GM12878 (cell line): ENCODE measurements around the gene ZFP36. TPM values are rescaled to one million over a fixed set of nuclear protein-coding genes. Genes with fewer than 3 reads are reported as not detected.

Source experiments
- ATAC-seq: fragments of 200-7000 bp; cut with Tn5 transposase; 3 replicates; pipeline ENCODE4 v1.9.1; 2020; ENCODE audit warnings: mild to moderate bottlenecking, moderate library complexity
- BruUV-seq: library from RNA; stranded (reverse); fragments of 400-500 nt; replicated peaks from 2 replicates; lab custom pipeline; 2021; lab: Mats Ljungman, UMichigan
- CTCF ChIA-PET: fragments of 300-600 bp; sonication (Branson Sonifier 250); formaldehyde crosslinking; extraction: SDS; loops from one replicate; lab custom pipeline; 2021; ENCODE audit warnings: inconsistent platforms; lab: Yijun Ruan, JAX
- POLR2A ChIA-PET: fragments of 350-600 bp; formaldehyde crosslinking; extraction: SDS; loops from one replicate; lab custom pipeline; 2021; ENCODE audit warnings: inconsistent platforms; lab: Charles Lee
- RAD21 ChIA-PET: fragments of 300-600 bp; sonication (Branson Sonifier 250); formaldehyde crosslinking; loops from one replicate; lab custom pipeline; 2023; ENCODE audit warnings: antibody characterized with exemption; ENCODE audit not compliant: unreplicated experiment; lab: Charles Lee
- SMC1A ChIA-PET: fragments of 300-600 bp; sonication (Branson Sonifier 250); formaldehyde crosslinking; loops from one replicate; lab custom pipeline; 2023; ENCODE audit not compliant: unreplicated experiment, uncharacterized antibody; lab: Charles Lee
- DNase-seq: peaks from one replicate; pipeline ENCODE4 v3.0.0-alpha.2; 2011; ENCODE audit warnings: low read depth, low spot score
- FAIRE-seq: peaks from 3 replicates; lab custom pipeline; 2011; peaks lifted over from hg19 to GRCh38; lab: Jason Lieb, UNC
- H2AFZ ChIP-seq: 2 replicates; pipeline ENCODE4 v1.6.0; 2011; ENCODE audit warnings: low read depth, low read length, control low read depth; ENCODE audit not compliant: control insufficient read depth
- H3K27ac ChIP-seq: 2 replicates; pipeline ENCODE4 v1.5.1; 2011; ENCODE audit warnings: control low read depth; ENCODE audit not compliant: control insufficient read depth, insufficient read depth
- H3K27me3 ChIP-seq, 2 experiments: replicated peaks in 1 of 2; 2 replicates each; pipeline versions ENCODE4 v1.6.0 to v1.6.1; 2011; ENCODE audit warnings: low read length in 1 of 2; ENCODE audit not compliant: control insufficient read depth in 2 of 2, insufficient read depth in 2 of 2
- H3K36me3 ChIP-seq, 2 experiments: 2 replicates each; pipeline ENCODE4 v1.5.1; 2011; ENCODE audit warnings: low read length in 1 of 2; ENCODE audit not compliant: control insufficient read depth in 2 of 2, insufficient read depth in 2 of 2
- H3K4me1 ChIP-seq: 2 replicates; pipeline ENCODE4 v1.6.1; 2011; ENCODE audit warnings: mild to moderate bottlenecking, low read length, moderate library complexity, mixed read lengths; ENCODE audit not compliant: control insufficient read depth, insufficient read depth
- H3K4me2 ChIP-seq: 2 replicates; pipeline ENCODE4 v1.6.0; 2011; ENCODE audit warnings: control low read depth; ENCODE audit not compliant: control insufficient read depth, insufficient read depth
- H3K4me3 ChIP-seq: fragments of 200-600 bp; sonication (generic); 2 replicates; pipeline ENCODE4 v1.5.1; 2016
- H3K79me2 ChIP-seq: 2 replicates; pipeline ENCODE4 v1.6.0; 2011; ENCODE audit warnings: low read length; ENCODE audit not compliant: control insufficient read depth, insufficient read depth
- H3K9ac ChIP-seq: 2 replicates; pipeline ENCODE4 v1.8.0; 2011; ENCODE audit warnings: low read length, control low read depth, mixed read lengths; ENCODE audit not compliant: control insufficient read depth, insufficient read depth
- H3K9me3 ChIP-seq: replicated peaks from 3 replicates; pipeline ENCODE4 v1.5.1; 2011; ENCODE audit warnings: mild to moderate bottlenecking, low read length; ENCODE audit not compliant: control insufficient read depth, insufficient read depth
- H4K20me1 ChIP-seq: 2 replicates; pipeline ENCODE4 v1.6.0; 2011; ENCODE audit not compliant: control insufficient read depth, insufficient read depth
- CUX1 ChIP-seq: IDR thresholded peaks from 2 replicates; pipeline ENCODE4 v1.6.1; 2012; ENCODE audit warnings: improper control_type of control experiment, low read depth, low read length; ENCODE audit not compliant: insufficient replicate concordance
- DPF2 ChIP-seq: fragments of 450-650 bp; IDR thresholded peaks from 2 replicates; pipeline ENCODE4 v1.6.1; 2017; ENCODE audit warnings: mild to moderate bottlenecking
- ELK1 ChIP-seq: IDR thresholded peaks from 2 replicates; pipeline ENCODE4 v1.6.1; 2012; ENCODE audit warnings: low read depth, low read length, improper control_type of control experiment
- IRF3 ChIP-seq: fragments of 450-650 bp; IDR thresholded peaks from 2 replicates; pipeline ENCODE4 v1.6.1; 2014; ENCODE audit warnings: mild to moderate bottlenecking
- NFYB ChIP-seq: IDR thresholded peaks from 2 replicates; pipeline ENCODE4 v1.6.1; 2011; ENCODE audit warnings: low read depth, mild to moderate bottlenecking, low read length, improper control_type of control experiment, moderate library complexity; ENCODE audit not compliant: insufficient read depth
- POLR2A ChIP-seq: IDR thresholded peaks from 2 replicates; pipeline ENCODE4 v1.6.1; 2011; ENCODE audit warnings: low read depth, mild to moderate bottlenecking, low read length
- POU2F2 ChIP-seq: IDR thresholded peaks from 3 replicates; pipeline ENCODE4 v1.6.1; 2011; ENCODE audit warnings: low read depth, mild to moderate bottlenecking, low read length, borderline replicate concordance
- SIX5 ChIP-seq: IDR thresholded peaks from 2 replicates; pipeline ENCODE4 v1.6.1; 2011; ENCODE audit warnings: mild to moderate bottlenecking, low read depth, low read length, moderate library complexity; ENCODE audit not compliant: severe bottlenecking
- SMARCA5 ChIP-seq: fragments of 450-650 bp; IDR thresholded peaks from 2 replicates; pipeline ENCODE4 v1.6.1; 2017; ENCODE audit warnings: mild to moderate bottlenecking
- TARDBP ChIP-seq: IDR thresholded peaks from 2 replicates; pipeline ENCODE4 v1.6.1; 2016; ENCODE audit warnings: borderline replicate concordance
- WGBS: methylation state at CpG from one replicate; pipeline ENCODE4 v1.1.6; 2016; ENCODE audit warnings: low lambda C conversion rate; ENCODE audit not compliant: insufficient replicate concordance, insufficient coverage; ENCODE audit errors: missing lambda C conversion rate; 5-methylcytosine and 5-hydroxymethylcytosine counted together
- in situ Hi-C: fragments of 300-500 bp; cut with MboI; formaldehyde crosslinking; loops from 9 replicates; pipeline ENCODE4 v1.14.3; 2018; ENCODE audit warnings: mixed read lengths
- intact Hi-C: fragments of 100-400 bp; cut with micrococcal nuclease; formaldehyde crosslinking; loops from one replicate; pipeline ENCODE4 v1.14.2; 2022; ENCODE audit not compliant: unreplicated experiment
- polyA plus RNA-seq, 11 experiments: library from polyadenylated mRNA; depleted of rRNA in 4 of 11; unstranded in 6 of 11; stranded (reverse) in 5 of 11; fragments of >200 nt; fragmentation: Nextera tagmentation in 4 of 11; fragmentation: Illumina TruSeq in 1 of 11; extraction: Ambion mirVana in 4 of 11; extraction: Trizol in 1 of 11; gene quantifications; 1 replicate in 1 of 11; 2 replicates in 10 of 11; pipeline versions ENCODE4 v1.2.1 to v1.2.3, GENCODE V29; 2011 to 2016; ENCODE audit warnings: inconsistent platforms in 2 of 11, missing spikeins in 2 of 11, low read depth in 1 of 11
- total RNA-seq, 4 experiments: library from RNA; depleted of rRNA in 3 of 4; stranded (reverse); fragments of >200 nt in 3 of 4; fragmentation: Illumina TruSeq in 1 of 4; extraction: Trizol in 1 of 4; gene quantifications; 2 replicates each; pipeline versions ENCODE4 v1.2.1 to v1.2.3, GENCODE V29; 2013 to 2021

ZFP36 gene
- total and polyA plus RNA-seq, 10 of the 15 experiments (the other 5 are each of a cell fraction or from before 2014, with no cell fraction given): 5.3 to 55.0 (median 18.1) TPM

- ChIA-PET SMC1A (interaction anchor here (3.0 kb wide), 1 partner anchor 11 kb away, joined by 18 read pairs; no protein-coding TSS in a partner anchor), CTCF (interaction anchor here (1.1 to 1.2 kb wide), 2 partner anchors 8 to 11 kb away, joined by 4 read pairs; no protein-coding TSS in a partner anchor), POLR2A (interaction anchor here (2.4 to 3.9 kb wide), 2 partner anchors 12 to 18 kb away, joined by 9 to 39 read pairs; partner anchors contain the start of genes MED29 and PAF1), RAD21 (interaction anchor here (0.6 to 4.5 kb wide), 2 partner anchors 12 to 460 kb away, joined by 5 to 37 read pairs; no protein-coding TSS in a partner anchor)
- no peaks in the 10 kb centered on the region for H4K20me1 ChIP-seq
- under 1% methylated on average over 21 of the region's 52 CpGs for WGBS
- H3K9ac ChIP-seq: peak overlapping the region; percentile 80
- BruUV-seq: TSS peak; percentile 61
- intact Hi-C loops (loop anchor here (5.0 to 10.0 kb wide), 4 partner anchors 125 to 435 kb away; partner anchors contain the start of genes EID2B, FBXO17 and FBXO27), in situ Hi-C loops (loop anchor here (5.0 kb wide), 1 partner anchor 287 kb away; no protein-coding TSS in a partner anchor)
- peaks cover 2 to 6% of the 10 kb centered on the region in 2 experiments; a peak in 2 of 4 replicates for H3K36me3 ChIP-seq
- H2AFZ ChIP-seq: peak overlapping the region; percentile 38; the same call in 1 of the 2 replicates
- FAIRE-seq (no peak), DNase-seq (no peak), ATAC-seq (peak; percentile 5)
- H3K27ac ChIP-seq: peak overlapping the region; percentile 100
- peak overlapping the region; percentile 83 for H3K4me2 ChIP-seq
- peak overlapping the region; percentile 67; the same call in 1 of the 2 replicates for H3K4me3 ChIP-seq
- no peaks in the 10 kb centered on the region for H3K9me3 ChIP-seq
- H3K4me1 ChIP-seq: peaks cover 29% of the 10 kb centered on the region
- peaks cover 68% of the 10 kb centered on the region for H3K79me2 ChIP-seq
- H3K27me3 ChIP-seq: no peaks in the 10 kb centered on the region
- peak; percentile 86; the same call in 2 of the 3 replicates for TF ChIP-seq POU2F2
- peak; percentile 78 for TF ChIP-seq ELK1
- TF ChIP-seq NFYB: no peak
- TF ChIP-seq CUX1: peak; percentile 16
- TF ChIP-seq SMARCA5: peak; percentile 89; the same call in 1 of the 2 replicates
- TF ChIP-seq POLR2A: peak; percentile 77
- TF ChIP-seq IRF3: no peak
- no peak for TF ChIP-seq TARDBP
- TF ChIP-seq DPF2: no peak; the same call in 1 of the 2 replicates
- TF ChIP-seq SIX5: no peak
Observed at GRCh38 chr19:39409208-39410016, 2.8 kb downstream of the ZFP36 start.
